PC-3 (cell line): ENCODE results near the gene TM9SF4. TPM values are rescaled to one million over a fixed set of nuclear protein-coding genes. Genes with fewer than 3 reads are reported as not detected.

Experiments
- ATAC-seq: fragments of 200-7000 bp; cut with Tn5 transposase; 2 replicates; pipeline ENCODE4 v1.9.1; 2020; ENCODE audit warnings: mild to moderate bottlenecking, moderate library complexity
- BruUV-seq: library from RNA; stranded (reverse); fragments of 400-500 nt; replicated peaks from 2 replicates; lab custom pipeline; 2021; lab: Mats Ljungman, UMichigan
- CTCF ChIA-PET: fragments of 300-600 bp; sonication (Branson Sonifier 250); formaldehyde crosslinking; loops from one replicate; lab custom pipeline; 2022; ENCODE audit warnings: antibody characterized with exemption; lab: Charles Lee
- POLR2A ChIA-PET: fragments of 300-600 bp; sonication (Branson Sonifier 250); formaldehyde crosslinking; loops from one replicate; lab custom pipeline; 2022; ENCODE audit warnings: antibody characterized with exemption; ENCODE audit not compliant: unreplicated experiment; lab: Charles Lee
- DNase-seq: peaks from one replicate; pipeline ENCODE4 v3.0.0-alpha.2; 2015
- H2AFZ ChIP-seq: fragments of 300-600 bp; sonication (generic); 2 replicates; pipeline ENCODE4 v1.6.0; 2016; ENCODE audit warnings: antibody characterized with exemption, low read length
- H3F3A ChIP-seq: fragments of 300-600 bp; sonication (generic); one replicate; pipeline ENCODE4 v1.6.0; 2017; ENCODE audit warnings: antibody characterized with exemption, low read length, control low read depth, mild to moderate bottlenecking; ENCODE audit not compliant: unreplicated experiment
- H3K27ac ChIP-seq: fragments of 300-600 bp; sonication (generic); 2 replicates; pipeline ENCODE4 v1.5.1; 2016; ENCODE audit warnings: mild to moderate bottlenecking, low read length
- H3K27me3 ChIP-seq: fragments of 300-600 bp; sonication (generic); 2 replicates; pipeline ENCODE4 v1.6.1; 2016; ENCODE audit warnings: low read length, mixed read lengths
- H3K36me3 ChIP-seq: fragments of 300-600 bp; sonication (generic); 2 replicates; pipeline ENCODE4 v1.6.1; 2016; ENCODE audit warnings: low read depth, mixed run types, low read length, mixed read lengths
- H3K4me1 ChIP-seq: fragments of 300-600 bp; sonication (generic); 2 replicates; pipeline ENCODE4 v1.5.1; 2016; ENCODE audit warnings: low read length; ENCODE audit not compliant: insufficient read depth
- H3K4me2 ChIP-seq: fragments of 300-600 bp; sonication (generic); 2 replicates; pipeline ENCODE4 v1.6.0; 2016; ENCODE audit warnings: low read length
- H3K4me3 ChIP-seq: fragments of 300-600 bp; sonication (generic); 2 replicates; pipeline ENCODE4 v1.5.1; 2016; ENCODE audit warnings: mild to moderate bottlenecking, low read length, mixed read lengths
- H3K79me2 ChIP-seq: fragments of 300-600 bp; sonication (generic); 2 replicates; pipeline ENCODE4 v1.6.1; 2017; ENCODE audit warnings: low read length, mixed read lengths
- H3K9ac ChIP-seq: fragments of 300-600 bp; sonication (generic); 2 replicates; pipeline ENCODE4 v1.6.0; 2016; ENCODE audit warnings: mild to moderate bottlenecking, low read length
- H3K9me2 ChIP-seq: fragments of 300-600 bp; sonication (generic); replicated peaks from 2 replicates; pipeline ENCODE4 v1.6.1; 2016; ENCODE audit warnings: mixed run types, low read length, mixed read lengths
- H3K9me3 ChIP-seq: fragments of 300-600 bp; sonication (generic); 2 replicates; pipeline ENCODE4 v1.6.1; 2016; ENCODE audit warnings: low read length, mixed read lengths
- H4K20me1 ChIP-seq: fragments of 300-600 bp; sonication (generic); 2 replicates; pipeline ENCODE4 v1.6.1; 2016; ENCODE audit warnings: low read length, mixed read lengths
- CTCF ChIP-seq: fragments of 300-600 bp; sonication (generic); conservative IDR thresholded peaks from 2 replicates; pipeline ENCODE4 v1.5.1; 2017; ENCODE audit warnings: antibody characterized with exemption, low read depth, mild to moderate bottlenecking, low read length
- EZH2 ChIP-seq: fragments of 300-600 bp; sonication (generic); IDR thresholded peaks from one replicate; pipeline ENCODE4 v1.6.1; 2017; ENCODE audit warnings: antibody characterized with exemption, mild to moderate bottlenecking, low read length; ENCODE audit not compliant: unreplicated experiment
- EZH2phosphoT487 ChIP-seq: fragments of 300-600 bp; sonication (generic); IDR thresholded peaks from 2 replicates; pipeline ENCODE4 v1.6.1; 2018; ENCODE audit warnings: mild to moderate bottlenecking, antibody characterized with exemption, low read length, borderline replicate concordance
- intact Hi-C: fragments of 100-400 bp; cut with micrococcal nuclease; formaldehyde crosslinking; loops from 2 replicates; pipeline ENCODE4 v1.9.0; 2023
- total RNA-seq: library from RNA; depleted of rRNA; stranded (reverse); fragments of >200 nt; gene quantifications from 2 replicates; pipeline ENCODE4 v1.2.3, GENCODE V29; 2014

TM9SF4 gene
- total RNA-seq, 1 experiment from 2014 or later: 32.6 TPM

GRCh38 chr20:32108814-32109391 lies 611 bp upstream of the TM9SF4 start:
- no TSS peak for BruUV-seq
- no peak for TF ChIP-seq EZH2
- TF ChIP-seq EZH2phosphoT487: no peak
- TF ChIP-seq CTCF: no peak

GRCh38 chr20:32110173-32110704 lies 725 bp downstream of the TM9SF4 start:
- H3K4me3 ChIP-seq: peak overlapping the region; percentile 95
- no peaks in the 10 kb centered on the region for H3K9me2 ChIP-seq
- H3K9me3 ChIP-seq: no peaks in the 10 kb centered on the region
- TF ChIP-seq EZH2phosphoT487: no peak
- TF ChIP-seq CTCF: no peak
- TF ChIP-seq EZH2: no peak
- H3K27me3 ChIP-seq: no peaks in the 10 kb centered on the region
- peaks cover 4% of the 10 kb centered on the region; the same call in 1 of the 2 replicates for H4K20me1 ChIP-seq
- BruUV-seq: TSS peak; percentile 38
- H2AFZ ChIP-seq: peak overlapping the region; percentile 96
- CTCF ChIA-PET: interaction anchor here (0.6 kb wide), 1 partner anchor 14 kb away, joined by 3 read pairs; no protein-coding TSS in a partner anchor
- DNase-seq: no peak
- no peaks in the 10 kb centered on the region for H3F3A ChIP-seq
- POLR2A ChIA-PET: interaction anchor here (0.6 kb wide), 1 partner anchor 74 kb away, joined by 4 read pairs; no protein-coding TSS in a partner anchor
- ATAC-seq: no peak; the same call in 1 of the 2 replicates
- H3K9ac ChIP-seq: peak overlapping the region; percentile 97
- peaks cover 58% of the 10 kb centered on the region for H3K79me2 ChIP-seq
- peaks cover 12% of the 10 kb centered on the region for H3K4me1 ChIP-seq
- peak overlapping the region; percentile 98 for H3K4me2 ChIP-seq
- intact Hi-C loops: no loop called here
- H3K27ac ChIP-seq: peak overlapping the region; percentile 89
- H3K36me3 ChIP-seq: no peaks in the 10 kb centered on the region

More at GRCh38 chr20:32108814-32109391, 611 bp upstream of the TM9SF4 start:
- H3K79me2 ChIP-seq: peaks cover 44% of the 10 kb centered on the region
- peaks cover 12% of the 10 kb centered on the region for H3K4me1 ChIP-seq
- no peaks in the 10 kb centered on the region for H3K36me3 ChIP-seq
- H3F3A ChIP-seq: no peaks in the 10 kb centered on the region
- peaks cover 9% of the 10 kb centered on the region; the same call in 1 of the 2 replicates for H3K27me3 ChIP-seq
- H3K27ac ChIP-seq: no peak overlapping the region
- DNase-seq (no peak), ATAC-seq (no peak)
- intact Hi-C loops: no loop called here
- CTCF ChIA-PET: no interaction called here
- H4K20me1 ChIP-seq: no peaks in the 10 kb centered on the region
- peak overlapping the region; percentile 97 for H3K9ac ChIP-seq
- peak overlapping the region; percentile 98; the same call in 1 of the 2 replicates for H3K4me2 ChIP-seq
- POLR2A ChIA-PET: interaction anchor here (0.7 kb wide), 1 partner anchor 17 kb away, joined by 4 read pairs; no protein-coding TSS in a partner anchor
- H3K9me3 ChIP-seq: no peaks in the 10 kb centered on the region
- H3K4me3 ChIP-seq: peak overlapping the region; percentile 95
- H2AFZ ChIP-seq: peak overlapping the region; percentile 96
- no peaks in the 10 kb centered on the region for H3K9me2 ChIP-seq

- H3K27me3 ChIP-seq: no peaks in the 10 kb centered on the region
- no peak overlapping the region for H2AFZ ChIP-seq
- no peaks in the 10 kb centered on the region for H3K36me3 ChIP-seq
- H3F3A ChIP-seq: no peaks in the 10 kb centered on the region
- BruUV-seq: no TSS peak
- no peaks in the 10 kb centered on the region for H3K9me3 ChIP-seq
- CTCF ChIA-PET: no interaction called here
- peaks cover 12% of the 10 kb centered on the region for H3K4me1 ChIP-seq
- H3K4me2 ChIP-seq: peak overlapping the region; percentile 98
- peak overlapping the region; percentile 95 for H3K4me3 ChIP-seq
- intact Hi-C loops: no loop called here
- H3K9me2 ChIP-seq: no peaks in the 10 kb centered on the region
- TF ChIP-seq EZH2phosphoT487 (no peak), CTCF (no peak), EZH2 (no peak)
- H3K27ac ChIP-seq: no peak overlapping the region
- peaks cover 4% of the 10 kb centered on the region; the same call in 1 of the 2 replicates for H4K20me1 ChIP-seq
- no peak for ATAC-seq
- peak overlapping the region; percentile 97 for H3K9ac ChIP-seq
- POLR2A ChIA-PET: no interaction called here
- peaks cover 61% of the 10 kb centered on the region for H3K79me2 ChIP-seq
- DNase-seq: no peak
Observed at GRCh38 chr20:32110727-32111126, 1.2 kb downstream of the TM9SF4 start.
